ENCODE data around the gene RGS2. TPM values are rescaled to one million over a fixed set of nuclear protein-coding genes. Genes with fewer than 3 reads are reported as not detected.

Gene RGS2
- total RNA-seq, 1 donor from 2014 or later, result 12.1 TPM

- H3K36me3 Mint-ChIP-seq (ENCODE audit: low read depth), result no peaks in the 10 kb centered on the region
- H3K4me1 Mint-ChIP-seq (ENCODE audit: low read depth), result no peaks in the 10 kb centered on the region
- no peak for DNase-seq (ENCODE audit: low spot score)
- no peaks in the 10 kb centered on the region for H3K27me3 Mint-ChIP-seq (ENCODE audit: insufficient read depth)
- intact Hi-C loops (cut with micrococcal nuclease), result no loop called here
- no peak overlapping the region for H3K4me3 Mint-ChIP-seq
- no peaks in the 10 kb centered on the region for H3K9me3 Mint-ChIP-seq
- H3K27ac Mint-ChIP-seq, result no peak overlapping the region
These were observed 31.8 kb upstream of the RGS2 start for GRCh38 chr1:192776998-192777397.

DNA sequence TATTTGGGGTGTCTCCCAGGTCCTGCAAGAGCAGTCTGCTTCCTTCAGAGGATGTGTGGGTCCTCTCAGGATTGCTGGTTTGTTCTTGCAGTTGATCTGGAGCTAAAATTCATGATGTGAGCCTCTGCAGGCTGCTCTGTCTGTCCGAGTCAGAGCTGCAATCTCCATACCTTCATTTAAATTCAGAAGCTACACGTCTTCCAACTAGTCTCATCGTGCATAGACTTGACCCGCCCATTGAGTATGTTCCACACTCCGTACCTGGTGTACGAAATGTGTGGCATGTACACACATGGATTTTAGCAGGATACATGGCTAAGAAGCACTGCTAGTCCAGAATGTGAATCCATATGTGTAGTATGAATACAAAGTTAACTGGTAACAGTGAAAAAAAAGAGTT lies 25.0 kb upstream of the RGS2 start:
- Mint-ChIP-seq H3K4me1 (ENCODE audit: low read depth) (no peaks in the 10 kb centered on the region), H3K36me3 (ENCODE audit: low read depth) (no peaks in the 10 kb centered on the region), H3K27ac (no peak overlapping the region), H3K9me3 (no peaks in the 10 kb centered on the region), H3K4me3 (no peak overlapping the region), H3K27me3 (ENCODE audit: insufficient read depth) (peaks cover 3% of the 10 kb centered on the region)
- intact Hi-C loops (cut with micrococcal nuclease), result no loop called here
- DNase-seq (ENCODE audit: low spot score), result no peak

DNA sequence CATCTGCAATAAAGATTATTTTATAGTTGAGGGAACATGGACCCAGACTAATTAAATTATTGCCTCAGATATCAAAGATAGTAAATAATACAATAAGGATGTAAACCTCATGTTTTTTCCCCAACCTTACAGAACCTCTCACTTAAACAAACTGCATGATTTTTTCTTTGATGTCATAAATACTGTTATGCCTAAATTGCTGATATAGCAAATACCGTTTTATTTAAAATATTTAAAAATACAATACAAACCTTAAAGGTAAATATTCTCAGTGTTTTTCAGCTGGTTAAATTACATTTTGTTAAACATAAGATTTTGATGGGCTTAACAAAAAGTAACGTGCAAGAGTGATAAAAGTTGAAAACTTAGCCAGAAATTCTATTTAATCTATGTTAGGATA lies 24.4 kb upstream of the RGS2 start:
- H3K9me3 Mint-ChIP-seq, result no peaks in the 10 kb centered on the region
- no peaks in the 10 kb centered on the region for H3K36me3 Mint-ChIP-seq (ENCODE audit: low read depth)
- no peak overlapping the region for H3K27ac Mint-ChIP-seq
- no peak for DNase-seq (ENCODE audit: low spot score)
- no peaks in the 10 kb centered on the region for H3K4me1 Mint-ChIP-seq (ENCODE audit: low read depth)
- peaks cover 3% of the 10 kb centered on the region for H3K27me3 Mint-ChIP-seq (ENCODE audit: insufficient read depth)
- no peak overlapping the region for H3K4me3 Mint-ChIP-seq
- intact Hi-C loops (cut with micrococcal nuclease), result no loop called here

- Mint-ChIP-seq H3K36me3 (ENCODE audit: low read depth) (no peaks in the 10 kb centered on the region), H3K27ac (no peak overlapping the region), H3K4me3 (no peak overlapping the region), H3K9me3 (no peaks in the 10 kb centered on the region), H3K4me1 (ENCODE audit: low read depth) (no peaks in the 10 kb centered on the region), H3K27me3 (ENCODE audit: insufficient read depth) (peaks cover 7% of the 10 kb centered on the region)
- DNase-seq (ENCODE audit: low spot score), result no peak
- intact Hi-C loops (cut with micrococcal nuclease), result no loop called here
These were observed 22.3 kb upstream of the RGS2 start for GRCh38 chr1:192786576-192786975.

- H3K27me3 Mint-ChIP-seq (ENCODE audit: insufficient read depth), result peaks cover 9% of the 10 kb centered on the region
- H3K36me3 Mint-ChIP-seq (ENCODE audit: low read depth), result no peaks in the 10 kb centered on the region
- DNase-seq (ENCODE audit: low spot score), result no peak
- intact Hi-C loops (cut with micrococcal nuclease), result no loop called here
- no peak overlapping the region for H3K27ac Mint-ChIP-seq
- no peak overlapping the region for H3K4me3 Mint-ChIP-seq
- no peaks in the 10 kb centered on the region for H3K4me1 Mint-ChIP-seq (ENCODE audit: low read depth)
- no peaks in the 10 kb centered on the region for H3K9me3 Mint-ChIP-seq
These were observed 20.8 kb upstream of the RGS2 start for GRCh38 chr1:192787914-192788585.

GRCh38 chr1:192789871-192790270 lies 19.0 kb upstream of the RGS2 start:
- peaks cover 8% of the 10 kb centered on the region for H3K27me3 Mint-ChIP-seq (ENCODE audit: insufficient read depth)
- intact Hi-C loops (cut with micrococcal nuclease), result no loop called here
- H3K4me1 Mint-ChIP-seq (ENCODE audit: low read depth), result no peaks in the 10 kb centered on the region
- no peak overlapping the region for H3K4me3 Mint-ChIP-seq
- no peaks in the 10 kb centered on the region for H3K36me3 Mint-ChIP-seq (ENCODE audit: low read depth)
- H3K9me3 Mint-ChIP-seq, result no peaks in the 10 kb centered on the region
- DNase-seq (ENCODE audit: low spot score), result no peak
- H3K27ac Mint-ChIP-seq, result no peak overlapping the region

GRCh38 chr1:192792628-192793027 lies 16.2 kb upstream of the RGS2 start:
- H3K4me1 Mint-ChIP-seq (ENCODE audit: low read depth), result no peaks in the 10 kb centered on the region
- H3K4me3 Mint-ChIP-seq, result no peak overlapping the region
- no peaks in the 10 kb centered on the region for H3K36me3 Mint-ChIP-seq (ENCODE audit: low read depth)
- no peaks in the 10 kb centered on the region for H3K9me3 Mint-ChIP-seq
- H3K27me3 Mint-ChIP-seq (ENCODE audit: insufficient read depth), result peaks cover 6% of the 10 kb centered on the region
- H3K27ac Mint-ChIP-seq, result no peak overlapping the region
- no peak for DNase-seq (ENCODE audit: low spot score)
- intact Hi-C loops (cut with micrococcal nuclease), result no loop called here

GRCh38 chr1:192793983-192794767 lies 14.7 kb upstream of the RGS2 start:
- Mint-ChIP-seq H3K4me1 (ENCODE audit: low read depth) (no peaks in the 10 kb centered on the region), H3K4me3 (no peak overlapping the region), H3K36me3 (ENCODE audit: low read depth) (no peaks in the 10 kb centered on the region), H3K27ac (no peak overlapping the region), H3K27me3 (ENCODE audit: insufficient read depth) (peaks cover 6% of the 10 kb centered on the region), H3K9me3 (no peaks in the 10 kb centered on the region)
- DNase-seq (ENCODE audit: low spot score), result no peak
- intact Hi-C loops (cut with micrococcal nuclease), result no loop called here

- no peaks in the 10 kb centered on the region for H3K9me3 Mint-ChIP-seq
- H3K4me3 Mint-ChIP-seq, result no peak overlapping the region
- H3K27ac Mint-ChIP-seq, result no peak overlapping the region
- H3K36me3 Mint-ChIP-seq (ENCODE audit: low read depth), result no peaks in the 10 kb centered on the region
- intact Hi-C loops (cut with micrococcal nuclease), result no loop called here
- peaks cover 6% of the 10 kb centered on the region for H3K27me3 Mint-ChIP-seq (ENCODE audit: insufficient read depth)
- no peak for DNase-seq (ENCODE audit: low spot score)
- H3K4me1 Mint-ChIP-seq (ENCODE audit: low read depth), result no peaks in the 10 kb centered on the region
These were observed 14.1 kb upstream of the RGS2 start for GRCh38 chr1:192794768-192795035.

DNA sequence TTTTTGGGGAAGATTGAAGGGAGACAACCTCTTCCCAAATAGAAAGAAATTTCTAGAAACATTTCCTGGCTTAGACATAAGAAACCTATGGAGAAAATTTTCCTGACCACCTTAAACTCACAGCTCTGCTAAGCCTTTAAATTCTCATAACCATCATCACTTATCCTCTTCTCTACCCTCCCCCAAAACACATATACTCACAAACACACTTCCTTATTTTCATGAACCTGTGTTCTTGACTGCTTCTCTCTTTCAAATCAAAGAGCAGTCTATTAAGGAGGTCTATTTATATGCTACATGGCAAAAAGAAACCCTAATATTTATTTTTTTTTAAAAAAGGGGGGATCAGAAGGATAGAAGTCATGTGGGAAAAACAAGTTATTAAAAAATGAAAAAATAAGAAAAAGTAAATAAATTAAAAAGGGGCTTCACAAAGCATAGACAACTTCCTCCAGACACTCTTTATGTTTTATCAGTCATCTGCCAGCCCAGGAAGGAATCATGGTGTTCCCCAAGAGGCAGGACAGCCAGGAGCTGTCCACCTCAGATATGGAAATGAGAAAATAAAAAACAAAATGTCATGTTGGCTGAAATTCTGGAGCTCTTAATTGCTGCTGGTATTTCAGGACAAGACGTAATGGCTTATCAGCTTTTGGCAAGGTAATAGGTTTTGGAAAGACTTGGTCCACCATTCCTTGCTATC lies 12.8 kb upstream of the RGS2 start:
- Mint-ChIP-seq H3K36me3 (ENCODE audit: low read depth) (no peaks in the 10 kb centered on the region), H3K9me3 (no peaks in the 10 kb centered on the region), H3K27ac (no peak overlapping the region), H3K4me1 (ENCODE audit: low read depth) (no peaks in the 10 kb centered on the region), H3K4me3 (no peak overlapping the region), H3K27me3 (ENCODE audit: insufficient read depth) (peaks cover 2% of the 10 kb centered on the region)
- intact Hi-C loops (cut with micrococcal nuclease), result no loop called here
- no peak for DNase-seq (ENCODE audit: low spot score)

DNA sequence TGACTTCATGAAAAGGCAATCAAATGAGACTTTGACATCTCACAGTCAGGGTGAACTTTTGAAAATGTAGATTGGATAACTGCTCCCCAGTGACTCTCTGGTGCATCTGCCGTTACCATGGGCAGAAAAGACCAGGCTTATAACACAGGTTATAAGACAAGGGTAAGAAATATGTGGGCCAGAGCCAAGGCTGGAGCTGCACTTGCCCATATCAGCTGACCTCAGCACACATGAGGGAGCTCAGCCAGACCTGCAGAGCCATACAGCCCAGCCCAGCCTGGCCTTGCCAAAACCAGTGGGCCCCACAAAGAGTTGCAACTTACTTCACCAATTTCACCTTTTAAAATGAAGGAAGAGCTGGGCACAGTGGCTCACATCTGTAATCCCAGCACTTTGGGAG lies 11.7 kb upstream of the RGS2 start:
- Mint-ChIP-seq H3K27ac (no peak overlapping the region), H3K4me3 (no peak overlapping the region), H3K4me1 (ENCODE audit: low read depth) (no peaks in the 10 kb centered on the region), H3K9me3 (no peaks in the 10 kb centered on the region), H3K36me3 (ENCODE audit: low read depth) (no peaks in the 10 kb centered on the region), H3K27me3 (ENCODE audit: insufficient read depth) (peaks cover 2% of the 10 kb centered on the region)
- no peak for DNase-seq (ENCODE audit: low spot score)
- intact Hi-C loops (cut with micrococcal nuclease), result no loop called here

- intact Hi-C loops (cut with micrococcal nuclease), result no loop called here
- Mint-ChIP-seq H3K9me3 (no peaks in the 10 kb centered on the region), H3K4me1 (ENCODE audit: low read depth) (no peaks in the 10 kb centered on the region), H3K36me3 (ENCODE audit: low read depth) (no peaks in the 10 kb centered on the region), H3K27me3 (ENCODE audit: insufficient read depth) (no peaks in the 10 kb centered on the region), H3K4me3 (no peak overlapping the region), H3K27ac (no peak overlapping the region)
- DNase-seq (ENCODE audit: low spot score), result no peak
These were observed 10.9 kb upstream of the RGS2 start for GRCh38 chr1:192797891-192798290.

DNA sequence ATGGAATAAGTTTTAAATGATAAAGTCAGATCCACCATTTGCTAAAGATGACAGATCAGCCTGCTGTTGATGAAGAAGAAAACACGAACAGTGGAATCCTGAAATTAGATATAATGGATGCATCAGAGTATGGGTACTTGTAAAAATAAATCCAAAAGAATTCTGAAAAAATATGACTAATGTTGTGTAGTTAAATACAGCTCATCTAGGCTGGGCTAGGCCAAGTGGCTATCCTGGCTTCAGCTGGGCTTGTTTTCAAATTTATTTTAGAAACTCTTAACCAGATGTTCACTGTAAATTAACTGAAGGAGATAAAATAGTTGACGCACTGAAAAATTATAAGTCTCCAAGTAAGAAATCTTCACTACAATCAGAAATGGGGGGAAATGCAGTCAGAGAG lies 7.4 kb upstream of the RGS2 start:
- DNase-seq (ENCODE audit: low spot score), result no peak
- peaks cover 9% of the 10 kb centered on the region for H3K4me1 Mint-ChIP-seq (ENCODE audit: low read depth)
- no peaks in the 10 kb centered on the region for H3K36me3 Mint-ChIP-seq (ENCODE audit: low read depth)
- H3K27me3 Mint-ChIP-seq (ENCODE audit: insufficient read depth), result peaks cover 7% of the 10 kb centered on the region
- no peak overlapping the region for H3K27ac Mint-ChIP-seq
- intact Hi-C loops (cut with micrococcal nuclease), result loop anchor here (10.0 kb wide), 1 partner anchor 103 kb away; no protein-coding TSS in a partner anchor
- H3K4me3 Mint-ChIP-seq, result no peak overlapping the region
- H3K9me3 Mint-ChIP-seq, result no peaks in the 10 kb centered on the region

Data from activated T-helper 1 cell treated with anti-CD3 and anti-CD28 coated beads, Interleukin-12 subunit alpha, Interleukin-12 subunit beta, Interleukin-2, Interleukin-4 antibody, amounts not matched to agents 30 ng/mL and 10 ng/mL and 1 ng/mL, durations not matched to agents 14 hours and 24 hours and 36 hours (primary cell).